Measurements from ENCODE around the gene RBM17. TPM values are rescaled to one million over a fixed set of nuclear protein-coding genes. Genes with fewer than 3 reads are reported as not detected.
A peak's percentile ranks its signal among the peaks of the same experiment; 100 is the strongest.

Gene RBM17
- total RNA-seq, 1 donor from 2014 or later, result 113 TPM

GRCh38 chr10:6151087-6151977 is 62.5 kb downstream of the RBM17 start:
- peak; percentile 34 for TF ChIP-seq CTCF (IDR thresholded peaks at IDR 0.05; ENCODE audit: unreplicated experiment)
- Mint-ChIP-seq H3K27me3 (ENCODE audit: unreplicated experiment) (peaks cover 15% of the 10 kb centered on the region), H3K9me3 (ENCODE audit: unreplicated experiment) (no peaks in the 10 kb centered on the region), H3K4me1 (ENCODE audit: unreplicated experiment) (peaks cover 14% of the 10 kb centered on the region), H3K36me3 (ENCODE audit: low read depth, unreplicated experiment) (peaks cover 6% of the 10 kb centered on the region), H3K27ac (ENCODE audit: unreplicated experiment) (peak overlapping the region; percentile 77), H3K4me3 (ENCODE audit: unreplicated experiment) (peak overlapping the region; percentile 28)
- peak; percentile 73 for DNase-seq (ENCODE audit: low spot score)

GRCh38 chr10:6153845-6154244 is 65.0 kb downstream of the RBM17 start:
- no peaks in the 10 kb centered on the region for H3K36me3 Mint-ChIP-seq (ENCODE audit: low read depth, unreplicated experiment)
- TF ChIP-seq CTCF (IDR thresholded peaks at IDR 0.05; ENCODE audit: unreplicated experiment), result no peak
- H3K4me1 Mint-ChIP-seq (ENCODE audit: unreplicated experiment), result peaks cover 10% of the 10 kb centered on the region
- no peak overlapping the region for H3K27ac Mint-ChIP-seq (ENCODE audit: unreplicated experiment)
- no peaks in the 10 kb centered on the region for H3K9me3 Mint-ChIP-seq (ENCODE audit: unreplicated experiment)
- DNase-seq (ENCODE audit: low spot score), result no peak
- H3K27me3 Mint-ChIP-seq (ENCODE audit: unreplicated experiment), result peaks cover 7% of the 10 kb centered on the region
- H3K4me3 Mint-ChIP-seq (ENCODE audit: unreplicated experiment), result no peak overlapping the region

GRCh38 chr10:6154566-6154965 is 65.7 kb downstream of the RBM17 start:
- H3K4me1 Mint-ChIP-seq (ENCODE audit: unreplicated experiment), result peaks cover 10% of the 10 kb centered on the region
- peaks cover 7% of the 10 kb centered on the region for H3K27me3 Mint-ChIP-seq (ENCODE audit: unreplicated experiment)
- no peak for DNase-seq (ENCODE audit: low spot score)
- H3K27ac Mint-ChIP-seq (ENCODE audit: unreplicated experiment), result no peak overlapping the region
- H3K36me3 Mint-ChIP-seq (ENCODE audit: low read depth, unreplicated experiment), result no peaks in the 10 kb centered on the region
- no peak overlapping the region for H3K4me3 Mint-ChIP-seq (ENCODE audit: unreplicated experiment)
- no peak for TF ChIP-seq CTCF (IDR thresholded peaks at IDR 0.05; ENCODE audit: unreplicated experiment)
- no peaks in the 10 kb centered on the region for H3K9me3 Mint-ChIP-seq (ENCODE audit: unreplicated experiment)

- Mint-ChIP-seq H3K4me3 (ENCODE audit: unreplicated experiment) (no peak overlapping the region), H3K9me3 (ENCODE audit: unreplicated experiment) (no peaks in the 10 kb centered on the region), H3K27ac (ENCODE audit: unreplicated experiment) (no peak overlapping the region), H3K27me3 (ENCODE audit: unreplicated experiment) (peaks cover 3% of the 10 kb centered on the region), H3K4me1 (ENCODE audit: unreplicated experiment) (peaks cover 6% of the 10 kb centered on the region), H3K36me3 (ENCODE audit: low read depth, unreplicated experiment) (no peaks in the 10 kb centered on the region)
- TF ChIP-seq CTCF (IDR thresholded peaks at IDR 0.05; ENCODE audit: unreplicated experiment), result no peak
- no peak for DNase-seq (ENCODE audit: low spot score)
Measured at GRCh38 chr10:6158276-6158675, 69.4 kb downstream of the RBM17 start.

GRCh38 chr10:6161921-6162320 is 73.1 kb downstream of the RBM17 start:
- TF ChIP-seq CTCF (IDR thresholded peaks at IDR 0.05; ENCODE audit: unreplicated experiment), result no peak
- H3K27ac Mint-ChIP-seq (ENCODE audit: unreplicated experiment), result no peak overlapping the region
- no peaks in the 10 kb centered on the region for H3K36me3 Mint-ChIP-seq (ENCODE audit: low read depth, unreplicated experiment)
- H3K4me3 Mint-ChIP-seq (ENCODE audit: unreplicated experiment), result no peak overlapping the region
- H3K9me3 Mint-ChIP-seq (ENCODE audit: unreplicated experiment), result no peaks in the 10 kb centered on the region
- H3K4me1 Mint-ChIP-seq (ENCODE audit: unreplicated experiment), result peaks cover 26% of the 10 kb centered on the region
- H3K27me3 Mint-ChIP-seq (ENCODE audit: unreplicated experiment), result no peaks in the 10 kb centered on the region
- no peak for DNase-seq (ENCODE audit: low spot score)

Data from endothelial cell (in vitro differentiated cells).